CD4-positive, alpha-beta memory T cell (primary cell): ENCODE measurements around the gene MZT2A. TPM values are rescaled to one million over a fixed set of nuclear protein-coding genes. Genes with fewer than 3 reads are reported as not detected.
"Not testable (repeated sequence)": the region's sequence is repeated elsewhere in the genome, so short reads cannot be mapped to it uniquely, and the experiment has no call there.

Experiments used
- CTCF ChIA-PET: fragments of 350-600 bp; sonication (Branson Sonifier 250); formaldehyde crosslinking; loops from one replicate; lab custom pipeline; 2021; ENCODE audit warnings: inconsistent platforms; ENCODE audit not compliant: partially characterized antibody; lab: Charles Lee
- POLR2A ChIA-PET: fragments of 350-600 bp; sonication (Branson Sonifier 250); formaldehyde crosslinking; loops from one replicate; lab custom pipeline; 2021; ENCODE audit not compliant: partially characterized antibody; lab: Charles Lee
- DNase-seq, 5 donors: peaks; one replicate each; pipeline versions ENCODE4 v3.0.0 to v3.0.0-alpha.2; 2020 to 2022; ENCODE audit warnings: mixed read lengths in 1 of 5
- H3K27ac ChIP-seq: one replicate; pipeline ENCODE4 v1.7.0; 2013; ENCODE audit warnings: low read depth, low read length
- H3K27me3 ChIP-seq: 2 replicates; pipeline ENCODE4 v1.7.0; 2013; ENCODE audit warnings: mild to moderate bottlenecking, low read length, moderate library complexity; ENCODE audit not compliant: insufficient read depth
- H3K36me3 ChIP-seq: 2 replicates; pipeline ENCODE4 v1.7.0; 2013; ENCODE audit warnings: mild to moderate bottlenecking, low read length, moderate library complexity; ENCODE audit not compliant: insufficient read depth
- H3K4me1 ChIP-seq: 2 replicates; pipeline ENCODE4 v1.7.0; 2013; ENCODE audit warnings: mild to moderate bottlenecking, low read length, moderate library complexity; ENCODE audit not compliant: insufficient read depth
- H3K4me3 ChIP-seq, 2 donors: one replicate each; pipeline ENCODE4 v1.7.0; 2013; ENCODE audit warnings: low read length in 2 of 2, mild to moderate bottlenecking in 1 of 2
- H3K9me3 ChIP-seq, 2 donors: one replicate each; pipeline ENCODE4 v1.7.0; 2013; ENCODE audit warnings: low read length in 2 of 2, control low read depth in 1 of 2; ENCODE audit not compliant: control insufficient read depth in 1 of 2
- H3K27ac Mint-ChIP-seq, 7 donors: one replicate each; pipeline ENCODE4 v1.8.0; 2020 to 2021; ENCODE audit warnings: mixed read lengths in 7 of 7, mild to moderate bottlenecking in 6 of 7, inconsistent platforms in 3 of 7, moderate library complexity in 3 of 7
- H3K27me3 Mint-ChIP-seq, 2 donors: one replicate each; pipeline ENCODE4 v1.8.0; 2020 to 2021; ENCODE audit warnings: mixed read lengths in 2 of 2
- H3K36me3 Mint-ChIP-seq, 2 donors: one replicate each; pipeline ENCODE4 v1.8.0; 2020 to 2021; ENCODE audit warnings: mixed read lengths in 2 of 2, inconsistent platforms in 1 of 2, mild to moderate bottlenecking in 1 of 2
- H3K4me1 Mint-ChIP-seq, 4 donors: one replicate each; pipeline ENCODE4 v1.8.0; 2020 to 2021; ENCODE audit warnings: mixed read lengths in 4 of 4, mild to moderate bottlenecking in 1 of 4
- H3K4me3 Mint-ChIP-seq, 8 donors: one replicate each; pipeline ENCODE4 v1.8.0; 2020 to 2021; ENCODE audit warnings: mixed read lengths in 8 of 8, mild to moderate bottlenecking in 7 of 8, moderate library complexity in 6 of 8, inconsistent platforms in 3 of 8
- H3K9me3 Mint-ChIP-seq, 8 donors: one replicate each; pipeline ENCODE4 v1.8.0; 2020 to 2021; ENCODE audit warnings: mixed read lengths in 8 of 8, mild to moderate bottlenecking in 5 of 8, inconsistent platforms in 3 of 8, moderate library complexity in 1 of 8
- intact Hi-C: fragments of 100-400 bp; cut with micrococcal nuclease; formaldehyde crosslinking; loops from one replicate; pipeline ENCODE4 v1.15.1; 2023
- polyA plus RNA-seq, 2 donors: library from polyadenylated mRNA; unstranded; fragments of 300-500 nt; fragmentation: Illumina TruSeq; gene quantifications; one replicate each; pipeline ENCODE4 v1.2.3, GENCODE V29; 2021
- total RNA-seq, 2 experiments: library from RNA; stranded (reverse); gene quantifications; one replicate each; pipeline ENCODE4 v1.2.3, GENCODE V29; 2021

MZT2A gene
- total and polyA plus RNA-seq, 4 experiments from 2014 or later: 97.6 to 126 (median 112) TPM

GRCh38 chr2:131490616-131491468 is 1.4 kb downstream of the MZT2A start:
- H3K4me3 Mint-ChIP-seq: peak overlapping the region; percentile 85 to 93 (median 88)
- DNase-seq: peak in 4 of 5 donors; percentile 12 to 54 (median 28)
- CTCF ChIA-PET, H3K27me3 Mint-ChIP-seq, H3K9me3 ChIP-seq, H3K9me3 Mint-ChIP-seq, H3K27me3 ChIP-seq, POLR2A ChIA-PET, H3K36me3 ChIP-seq: not testable (repeated sequence)
- intact Hi-C loops: loop anchor here (5.0 kb wide), 5 partner anchors 79 to 1149 kb away; partner anchors contain the start of genes FAM168B, IMP4 and PLEKHB2
- peaks cover 38% of the 10 kb centered on the region for H3K4me1 ChIP-seq
- H3K4me1 Mint-ChIP-seq: peaks cover 15 to 54% (median 32%) of the 10 kb centered on the region in 4 donors
- peak overlapping the region; percentile 34 to 90 for H3K4me3 ChIP-seq
- peak overlapping the region; percentile 94 for H3K27ac ChIP-seq
- H3K27ac Mint-ChIP-seq: peak overlapping the region; percentile 89 to 94 (median 92)
- peaks cover 0 to 20% of the 10 kb centered on the region in 2 donors for H3K36me3 Mint-ChIP-seq

- no peaks in the 10 kb centered on the region for H3K27me3 Mint-ChIP-seq
- ChIA-PET CTCF (no interaction called here), POLR2A (no interaction called here)
- Histone ChIP-seq H3K4me3 (no peak overlapping the region), H3K36me3 (no peaks in the 10 kb centered on the region), H3K9me3 (no peaks in the 10 kb centered on the region), H3K27me3 (no peaks in the 10 kb centered on the region), H3K4me1 (peaks cover 20% of the 10 kb centered on the region), H3K27ac (no peak overlapping the region)
- no peaks in the 10 kb centered on the region for H3K9me3 Mint-ChIP-seq
- H3K27ac Mint-ChIP-seq: peak overlapping the region in 5 of 7 donors; percentile 29 to 67 (median 47)
- H3K36me3 Mint-ChIP-seq: peaks cover 0 to 21% of the 10 kb centered on the region in 2 donors
- no peak for DNase-seq
- intact Hi-C loops: no loop called here
- H3K4me3 Mint-ChIP-seq: peak overlapping the region in 1 of 8 donors; percentile 29
- H3K4me1 Mint-ChIP-seq: peaks cover 10 to 39% (median 23%) of the 10 kb centered on the region in 4 donors
Measured at GRCh38 chr2:131488306-131489205, 3.6 kb downstream of the MZT2A start.

GRCh38 chr2:131486201-131486902 is 5.8 kb downstream of the MZT2A start:
- H3K36me3 ChIP-seq, H3K9me3 ChIP-seq, H3K27me3 ChIP-seq, H3K27me3 Mint-ChIP-seq, H3K4me3 ChIP-seq, H3K9me3 Mint-ChIP-seq, intact Hi-C loops, CTCF ChIA-PET, H3K27ac ChIP-seq, H3K4me3 Mint-ChIP-seq, DNase-seq, H3K27ac Mint-ChIP-seq, POLR2A ChIA-PET: not testable (repeated sequence)
- peaks cover 4 to 24% of the 10 kb centered on the region in 2 donors for H3K36me3 Mint-ChIP-seq
- peaks cover 18% of the 10 kb centered on the region for H3K4me1 ChIP-seq
- H3K4me1 Mint-ChIP-seq: peaks cover 9 to 34% (median 14%) of the 10 kb centered on the region in 4 donors

GRCh38 chr2:131484906-131485460 is 7.2 kb downstream of the MZT2A start:
- H3K27ac Mint-ChIP-seq: peak overlapping the region in 1 of 7 donors; percentile 24
- H3K9me3 ChIP-seq, H3K4me1 ChIP-seq, CTCF ChIA-PET, H3K27me3 ChIP-seq, H3K4me3 Mint-ChIP-seq, H3K4me3 ChIP-seq, POLR2A ChIA-PET, intact Hi-C loops, H3K27ac ChIP-seq, H3K36me3 ChIP-seq, H3K27me3 Mint-ChIP-seq, H3K9me3 Mint-ChIP-seq, DNase-seq: not testable (repeated sequence)
- H3K36me3 Mint-ChIP-seq: peaks cover 4 to 21% of the 10 kb centered on the region in 2 donors
- peaks cover 0 to 20% (median 6%) of the 10 kb centered on the region in 4 donors for H3K4me1 Mint-ChIP-seq

GRCh38 chr2:131483981-131484820 is 8.0 kb downstream of the MZT2A start:
- H3K4me3 Mint-ChIP-seq, H3K27me3 ChIP-seq, intact Hi-C loops, POLR2A ChIA-PET, H3K27ac ChIP-seq, H3K27ac Mint-ChIP-seq, H3K36me3 ChIP-seq, H3K4me3 ChIP-seq, DNase-seq, H3K9me3 Mint-ChIP-seq, H3K27me3 Mint-ChIP-seq, H3K4me1 ChIP-seq, H3K9me3 ChIP-seq: not testable (repeated sequence)
- peaks cover 0 to 15% (median 4%) of the 10 kb centered on the region in 4 donors for H3K4me1 Mint-ChIP-seq
- peaks cover 4 to 21% of the 10 kb centered on the region in 2 donors for H3K36me3 Mint-ChIP-seq
- CTCF ChIA-PET: interaction anchor here (0.8 kb wide), 1 partner anchor 8 kb away, joined by 3 read pairs; the partner anchor contains the start of gene MZT2A

GRCh38 chr2:131482506-131483155 is 9.6 kb downstream of the MZT2A start:
- H3K36me3 ChIP-seq, H3K27ac ChIP-seq, H3K4me3 Mint-ChIP-seq, H3K27ac Mint-ChIP-seq, H3K4me3 ChIP-seq, H3K4me1 ChIP-seq, H3K9me3 Mint-ChIP-seq, H3K27me3 Mint-ChIP-seq, H3K27me3 ChIP-seq, CTCF ChIA-PET, DNase-seq, H3K9me3 ChIP-seq, H3K4me1 Mint-ChIP-seq, intact Hi-C loops: not testable (repeated sequence)
- H3K36me3 Mint-ChIP-seq: peaks cover 4 to 17% of the 10 kb centered on the region in 2 donors
- POLR2A ChIA-PET: interaction anchor here (0.9 kb wide), 1 partner anchor 10 kb away, joined by 4 read pairs; the partner anchor contains the start of gene MZT2A
